HEK293T (cell line): ENCODE measurements around the gene PAQR4.

ENCODE experiments used
- ARNT ChIP-seq: fragments of 450-650 bp; IDR thresholded peaks from 2 replicates; pipeline ENCODE4 v1.6.1; 2017; ENCODE audit warnings: mild to moderate bottlenecking
- CTBP1 ChIP-seq: fragments of 450-650 bp; IDR thresholded peaks from 2 replicates; pipeline ENCODE4 v1.6.1; 2016; ENCODE audit warnings: borderline replicate concordance
- ELF4 ChIP-seq: fragments of 450-650 bp; IDR thresholded peaks from 2 replicates; pipeline ENCODE4 v1.6.1; 2017; ENCODE audit warnings: antibody characterized with exemption
- FOXA1 ChIP-seq: fragments of 450-650 bp; IDR thresholded peaks from 2 replicates; pipeline ENCODE4 v1.6.1; 2016; ENCODE audit warnings: mild to moderate bottlenecking
- FOXK2 ChIP-seq: fragments of 450-650 bp; IDR thresholded peaks from 2 replicates; pipeline ENCODE4 v1.6.1; 2016; ENCODE audit warnings: mild to moderate bottlenecking
- NFRKB ChIP-seq: fragments of 450-650 bp; IDR thresholded peaks from 2 replicates; pipeline ENCODE4 v1.6.1; 2016; ENCODE audit warnings: mild to moderate bottlenecking, moderate library complexity
- PKNOX1 ChIP-seq: fragments of 450-650 bp; IDR thresholded peaks from 2 replicates; pipeline ENCODE4 v1.6.1; 2016

- TF ChIP-seq ARNT = no peak
- no peak for TF ChIP-seq CTBP1
- no peak for TF ChIP-seq PKNOX1
- TF ChIP-seq FOXA1 = no peak
- TF ChIP-seq FOXK2 = no peak
- TF ChIP-seq NFRKB = no peak
- TF ChIP-seq ELF4 = no peak
Measured at GRCh38 chr16:2956579-2956956, 12.6 kb upstream of the PAQR4 start.
